HEK293T (cell line): ENCODE data around the gene MAML2.

Source experiments
- CTBP1 ChIP-seq: fragments of 450-650 bp; IDR thresholded peaks from 2 replicates; pipeline ENCODE4 v1.6.1; 2016; ENCODE audit warnings: borderline replicate concordance
- SP1 ChIP-seq: fragments of 450-650 bp; IDR thresholded peaks from 2 replicates; pipeline ENCODE4 v1.6.1; 2017
- ZNF384 ChIP-seq: fragments of 450-650 bp; IDR thresholded peaks from 2 replicates; pipeline ENCODE4 v1.6.1; 2016

- TF ChIP-seq SP1 (no peak), ZNF384 (no peak), CTBP1 (no peak)
These were observed 351.4 kb downstream of the MAML2 start for GRCh38 chr11:95991545-95991944.
